HG03342 (cell line): ENCODE results near the gene SLCO2B1.

Source experiments
- ATAC-seq: cut with Tn5 transposase; IDR thresholded peaks from one replicate; pipeline ENCODE4 v1.9.1; 2021; ENCODE audit warnings: mild to moderate bottlenecking, moderate library complexity; ENCODE audit not compliant: unreplicated experiment

The SLCO2B1 gene

DNA sequence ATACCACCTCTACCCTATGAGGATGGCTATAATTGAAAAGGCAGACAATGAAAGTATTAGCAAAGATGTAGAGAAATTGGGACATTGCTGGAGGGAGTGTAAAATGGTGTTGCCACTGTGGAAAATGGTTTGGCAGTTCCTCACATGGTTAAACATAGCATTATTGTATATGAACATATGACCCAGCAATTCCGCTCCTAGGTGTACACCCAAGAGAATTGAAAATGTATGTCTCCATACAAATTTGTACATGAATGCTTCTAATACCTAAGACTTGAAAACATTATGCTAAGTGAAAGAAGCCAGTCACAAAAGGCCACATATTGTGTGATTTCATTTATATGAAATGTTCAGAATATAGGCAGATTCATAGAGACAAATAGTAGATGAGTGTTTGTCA is 10.0 kb downstream of the SLCO2B1 start:
- ATAC-seq = no peak

DNA sequence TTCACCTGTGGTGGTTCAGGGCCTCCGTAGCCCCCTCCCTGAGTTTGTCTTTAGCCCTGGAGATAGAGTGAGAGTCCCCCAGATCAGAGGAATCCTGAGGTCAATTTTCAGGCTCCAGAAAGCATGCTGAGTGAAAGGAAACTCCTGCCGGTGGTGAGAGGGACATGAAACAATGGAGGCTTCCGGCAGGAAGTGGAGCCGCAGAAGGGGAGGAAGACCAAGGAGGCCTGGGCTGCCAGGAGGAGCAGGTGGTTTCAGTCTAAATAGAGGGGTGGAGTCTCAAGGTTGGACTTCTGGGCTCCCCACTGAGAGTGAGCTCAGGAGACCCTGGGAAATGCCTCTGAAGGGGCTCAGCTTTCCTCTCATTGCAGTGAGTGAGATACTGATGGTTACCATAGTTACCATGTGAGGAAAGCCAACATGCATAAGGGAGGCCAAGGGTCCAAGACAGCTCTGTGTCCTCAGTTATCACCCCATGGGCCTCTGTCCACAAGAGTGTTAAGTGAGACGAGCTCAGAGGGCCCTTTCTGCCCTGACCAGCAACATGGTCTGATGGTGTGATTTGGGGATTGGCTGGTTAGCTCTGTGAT is 10.7 kb downstream of the SLCO2B1 start:
- ATAC-seq = no peak

DNA sequence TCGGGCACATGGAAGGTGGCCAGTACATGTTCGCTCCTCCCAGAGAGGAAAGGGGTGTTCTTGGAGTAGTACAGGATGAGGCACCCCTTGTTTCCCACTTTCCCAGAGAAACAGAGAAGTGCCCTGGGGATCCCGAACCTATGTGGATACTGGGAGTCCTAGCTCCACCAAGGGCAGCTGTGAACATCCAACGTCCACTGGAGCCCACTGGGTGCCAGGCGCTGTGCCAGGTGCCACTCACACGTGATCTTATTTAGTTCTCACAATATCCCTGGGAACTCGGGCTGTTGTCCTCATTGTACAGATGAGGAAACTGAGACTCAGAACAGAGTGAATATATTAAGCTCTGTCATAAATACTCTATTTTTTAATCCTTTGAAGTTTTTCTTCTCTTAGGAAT is 12.0 kb downstream of the SLCO2B1 start:
- ATAC-seq = no peak

DNA sequence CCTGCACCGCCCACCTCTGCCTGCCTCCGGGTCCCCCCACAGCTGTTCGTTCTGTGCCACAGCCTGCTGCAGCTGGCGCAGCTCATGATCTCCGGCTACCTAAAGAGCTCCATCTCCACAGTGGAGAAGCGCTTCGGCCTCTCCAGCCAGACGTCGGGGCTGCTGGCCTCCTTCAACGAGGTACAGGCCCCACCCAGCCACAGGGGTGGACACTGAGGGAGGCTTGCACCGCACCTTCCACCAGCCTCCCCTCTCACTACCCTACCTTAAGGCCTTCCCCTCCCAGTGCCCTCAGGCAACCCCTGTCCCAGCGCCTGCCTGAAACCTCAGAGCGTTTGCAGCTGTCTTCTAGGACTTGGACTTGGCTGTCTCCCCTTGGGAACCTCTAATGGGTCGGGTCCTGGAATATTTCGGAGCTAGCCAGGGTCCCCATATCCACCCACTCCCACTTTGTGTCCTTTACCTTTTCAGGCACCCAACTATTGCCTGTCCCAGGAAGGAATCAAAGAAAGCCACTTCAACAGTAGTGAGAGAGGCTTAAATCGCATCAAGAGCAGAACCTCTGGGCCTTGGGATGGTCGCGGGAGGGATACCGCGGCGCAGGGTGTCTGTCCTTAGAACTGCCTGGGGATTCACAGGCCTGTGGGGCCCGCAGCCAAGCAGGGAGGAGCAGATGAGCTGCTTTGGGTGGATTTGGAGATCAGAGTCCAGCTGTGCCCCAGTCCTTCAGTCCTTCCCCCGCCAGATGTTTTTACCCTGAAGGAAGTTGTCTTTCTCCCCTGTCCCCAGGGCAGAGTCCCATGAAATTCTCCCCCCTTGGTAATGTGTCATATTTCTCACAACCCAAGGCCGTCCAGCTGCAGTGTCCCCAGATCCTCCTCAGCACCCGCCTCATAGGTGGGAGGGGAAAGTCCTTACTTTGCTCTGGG is 13.3 kb downstream of the SLCO2B1 start:
- ATAC-seq = no peak

DNA sequence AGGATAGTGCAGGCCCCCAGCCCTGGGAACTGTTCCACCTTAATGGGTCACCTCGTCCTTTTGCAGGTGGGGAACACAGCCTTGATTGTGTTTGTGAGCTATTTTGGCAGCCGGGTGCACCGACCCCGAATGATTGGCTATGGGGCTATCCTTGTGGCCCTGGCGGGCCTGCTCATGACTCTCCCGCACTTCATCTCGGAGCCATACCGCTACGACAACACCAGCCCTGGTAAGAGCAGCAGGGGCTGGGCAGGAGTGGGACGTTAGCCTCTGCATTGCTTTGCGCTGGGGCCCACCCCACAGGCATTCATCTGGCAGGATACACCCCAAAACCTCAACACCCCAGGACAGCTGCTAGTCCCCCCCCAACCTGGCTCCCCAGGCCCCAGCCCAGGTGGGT is 14.8 kb downstream of the SLCO2B1 start:
- ATAC-seq = no peak

DNA sequence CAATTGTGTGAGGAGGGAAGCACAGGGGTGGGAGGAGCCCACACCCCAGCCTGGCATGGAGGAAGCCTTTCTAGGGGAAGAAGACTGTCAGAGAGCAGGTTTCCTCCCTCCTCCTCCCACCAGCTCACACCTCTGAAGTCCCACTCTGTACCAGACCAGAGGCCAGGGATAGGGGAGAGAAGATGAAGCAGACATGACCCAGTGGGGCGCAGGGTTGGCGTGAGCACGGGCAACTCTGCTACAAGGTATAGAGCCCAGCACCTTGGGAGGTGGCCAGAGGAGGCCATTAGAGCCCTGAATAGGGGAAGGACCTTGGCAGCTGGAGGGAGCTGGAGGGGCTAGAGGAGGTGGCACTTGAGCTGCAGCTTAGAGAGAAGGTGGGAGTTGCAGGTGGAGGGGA is 15.9 kb downstream of the SLCO2B1 start:
- no peak for ATAC-seq

DNA sequence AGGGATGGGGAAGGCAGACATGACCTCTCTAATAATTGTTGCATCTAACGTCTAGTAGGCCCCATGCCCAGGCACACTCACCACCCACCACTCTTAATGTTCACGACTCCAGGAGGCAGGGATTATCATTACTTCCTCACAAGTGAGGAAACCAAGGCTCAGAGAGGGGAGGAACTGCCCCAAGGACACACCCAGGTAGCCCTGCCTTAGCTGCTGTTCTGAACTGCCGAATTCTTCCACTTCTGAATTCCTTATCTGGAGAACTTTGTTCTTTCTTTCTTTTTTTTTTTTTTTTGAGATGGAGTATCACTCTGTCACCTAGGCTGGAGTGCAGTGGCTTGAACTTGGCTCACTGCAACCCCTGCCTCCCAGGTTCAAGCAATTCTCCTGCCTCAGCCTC is 16.7 kb downstream of the SLCO2B1 start:
- ATAC-seq = no peak

DNA sequence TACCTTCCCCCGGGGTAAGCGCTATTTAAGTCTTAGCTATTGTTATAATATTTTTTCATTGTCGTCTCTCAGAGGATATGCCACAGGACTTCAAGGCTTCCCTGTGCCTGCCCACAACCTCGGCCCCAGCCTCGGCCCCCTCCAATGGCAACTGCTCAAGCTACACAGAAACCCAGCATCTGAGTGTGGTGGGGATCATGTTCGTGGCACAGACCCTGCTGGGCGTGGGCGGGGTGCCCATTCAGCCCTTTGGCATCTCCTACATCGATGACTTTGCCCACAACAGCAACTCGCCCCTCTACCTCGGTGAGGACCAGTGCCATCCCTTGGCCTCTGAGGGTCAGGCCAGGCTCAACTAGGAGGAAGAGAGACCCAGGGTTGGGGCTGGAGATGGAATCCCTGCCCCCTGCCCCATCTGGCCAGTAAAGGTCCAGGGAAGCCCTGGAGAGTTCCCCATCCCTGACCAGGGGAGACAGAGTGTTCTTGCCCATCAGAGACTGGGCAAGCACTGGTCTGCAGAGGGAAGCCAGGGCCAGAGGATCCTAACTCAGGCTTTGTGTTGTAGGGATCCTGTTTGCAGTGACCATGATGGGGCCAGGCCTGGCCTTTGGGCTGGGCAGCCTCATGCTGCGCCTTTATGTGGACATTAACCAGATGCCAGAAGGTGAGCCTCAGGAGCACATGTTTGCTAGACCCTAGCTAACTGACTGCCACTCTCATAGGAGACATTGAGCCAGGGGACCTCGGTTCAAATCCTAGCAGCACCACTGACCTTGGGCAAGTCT is 18.4 kb downstream of the SLCO2B1 start:
- ATAC-seq = no peak

DNA sequence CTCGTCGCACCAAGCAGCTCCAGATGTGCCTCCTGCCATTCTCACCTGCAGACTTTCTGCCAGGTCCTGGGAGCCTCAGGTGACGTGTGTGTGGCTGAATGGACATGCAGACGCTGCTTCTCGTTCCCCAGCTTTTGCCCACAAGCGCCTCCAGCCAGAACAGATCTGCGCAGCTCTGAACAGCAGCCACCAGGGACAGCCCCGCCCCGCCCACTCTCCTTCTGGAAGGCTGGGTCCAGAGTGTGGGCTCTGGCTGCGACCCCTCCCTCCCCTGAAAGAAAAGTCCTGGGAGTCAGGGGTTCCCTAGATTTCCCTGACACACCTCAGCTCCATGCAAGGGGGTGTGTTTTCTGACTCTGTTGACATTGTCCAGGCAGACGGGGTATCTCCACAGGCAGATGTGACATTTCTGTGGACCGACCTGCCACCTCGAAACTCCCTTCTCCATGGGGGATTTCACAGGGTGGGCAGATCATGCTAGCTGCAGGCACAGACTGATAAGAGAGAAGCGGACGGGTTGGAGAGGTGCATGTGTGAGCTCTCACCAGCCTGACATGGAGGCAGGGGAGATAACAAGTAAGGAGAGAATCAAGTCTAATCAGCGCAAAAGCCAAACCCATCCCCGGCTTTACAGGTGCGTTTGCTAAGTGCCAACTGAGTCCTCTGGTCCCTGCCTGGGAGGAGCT is 19.8 kb downstream of the SLCO2B1 start:
- no peak for ATAC-seq

DNA sequence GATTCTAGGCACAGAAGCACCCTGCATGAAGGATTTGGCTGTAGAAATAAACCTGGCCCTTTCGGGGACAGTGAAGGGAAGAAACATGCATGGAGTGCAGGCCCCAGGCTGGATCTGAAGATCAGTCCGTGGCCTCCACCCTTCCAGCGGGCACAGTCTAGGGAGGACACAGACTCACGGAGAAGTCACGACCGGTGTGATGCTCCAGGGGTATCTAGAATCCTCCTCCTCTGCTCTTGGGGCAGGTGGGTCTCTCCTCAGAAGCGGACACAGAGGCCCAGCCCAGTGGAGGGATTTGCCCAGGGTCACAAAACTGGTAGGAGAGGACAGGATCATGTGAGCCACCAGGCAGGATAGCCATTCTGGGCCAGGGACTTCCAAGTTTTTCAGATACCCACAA is 22.4 kb downstream of the SLCO2B1 start:
- no peak for ATAC-seq

DNA sequence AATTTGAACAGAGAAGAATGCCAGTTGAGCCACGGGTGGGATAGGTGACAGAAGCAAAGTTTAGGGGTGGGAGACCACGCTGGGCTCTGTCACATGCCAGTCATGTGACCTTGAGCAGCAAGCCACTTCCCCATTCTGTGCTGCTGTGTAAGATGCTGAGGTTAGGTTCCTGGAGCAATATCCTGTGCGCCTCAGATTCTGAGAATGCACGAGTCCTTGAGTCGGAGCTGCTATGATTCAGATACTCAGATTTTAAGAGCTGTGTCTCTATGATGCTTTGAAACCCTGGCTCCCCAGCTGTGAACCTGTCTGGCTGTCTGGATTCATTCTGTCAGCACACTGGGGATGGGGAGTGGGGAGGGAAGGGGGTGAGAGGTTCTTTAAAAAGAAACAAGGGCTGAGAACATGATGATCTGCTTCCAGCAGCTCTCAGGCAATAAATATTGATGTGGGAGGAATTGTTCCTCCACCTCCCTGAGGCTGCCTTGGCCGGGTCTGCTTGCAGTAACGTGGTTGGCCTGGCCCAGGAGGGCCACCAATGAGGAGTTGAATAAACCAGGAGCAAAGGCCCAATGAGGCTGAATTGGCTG is 24.0 kb downstream of the SLCO2B1 start:
- ATAC-seq = no peak

DNA sequence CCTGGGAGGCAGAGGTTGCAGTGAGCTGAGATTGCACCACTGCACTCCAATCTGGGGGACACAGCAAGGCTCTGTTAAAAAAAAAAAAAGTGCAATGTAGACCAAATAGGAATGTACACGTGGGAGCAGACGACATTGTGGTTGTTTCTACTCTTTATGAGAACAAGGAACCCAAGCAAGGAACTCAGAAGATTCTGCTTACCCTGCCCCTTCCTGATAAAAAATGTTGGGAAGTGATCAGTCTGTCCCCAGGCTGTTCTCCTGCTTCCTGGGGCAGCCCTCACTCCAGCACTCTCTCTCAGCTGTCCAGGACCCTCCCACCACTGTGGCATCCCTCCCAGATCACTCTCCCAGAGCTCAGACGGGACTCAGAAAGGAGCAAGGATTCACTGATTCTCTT is 31.8 kb downstream of the SLCO2B1 start:
- ATAC-seq = no peak

DNA sequence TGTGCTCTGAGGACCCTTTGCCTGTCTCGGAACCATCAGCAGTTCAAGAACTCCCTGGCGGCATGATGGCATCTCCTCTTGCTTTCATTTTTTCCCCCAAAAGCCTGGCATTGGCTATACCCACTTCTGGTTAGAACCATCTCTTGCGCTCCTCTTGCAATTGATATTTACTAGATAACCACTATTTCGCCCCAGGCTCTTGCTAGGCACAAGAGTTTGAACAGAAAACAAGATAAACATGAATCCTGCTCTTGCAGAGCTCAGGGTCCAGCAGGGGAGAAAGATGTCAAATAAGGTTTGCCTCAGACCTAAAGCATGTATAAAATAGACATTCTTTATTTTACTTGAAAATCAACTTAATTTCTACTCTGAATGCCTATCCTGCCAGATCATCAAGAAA is 33.1 kb downstream of the SLCO2B1 start:
- ATAC-seq = no peak

DNA sequence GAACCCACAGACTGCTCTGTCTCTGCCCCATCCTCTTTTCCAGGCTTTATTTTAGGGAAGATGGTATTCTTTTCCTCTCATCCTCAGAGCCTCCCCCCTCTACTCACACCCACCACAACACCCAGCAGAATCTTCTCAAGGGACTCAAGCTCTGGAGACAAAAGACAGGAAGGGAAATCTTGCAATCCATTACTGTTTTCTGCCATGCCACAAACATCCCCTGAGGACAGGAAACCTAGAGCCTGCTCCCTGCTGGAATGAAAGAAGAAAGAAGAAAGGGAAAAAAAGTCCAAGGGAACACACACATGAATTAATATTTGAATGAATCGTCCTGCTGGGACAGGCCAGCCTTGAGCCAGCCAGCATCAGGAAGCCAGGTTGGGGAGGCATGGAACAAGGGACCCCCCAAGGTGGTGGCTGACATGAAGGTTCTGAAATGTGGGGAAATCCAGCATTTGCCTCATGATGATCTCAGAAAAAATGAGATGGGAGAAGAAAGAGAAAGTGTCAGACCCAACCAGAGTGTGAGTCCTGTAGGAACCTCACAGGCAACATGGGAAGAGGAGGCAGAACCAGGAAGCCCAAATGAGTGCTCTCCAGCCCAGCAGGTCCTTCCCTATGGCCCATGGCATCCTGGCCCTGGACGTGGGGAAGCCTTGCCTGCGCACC is 34.0 kb downstream of the SLCO2B1 start:
- ATAC-seq = no peak

DNA sequence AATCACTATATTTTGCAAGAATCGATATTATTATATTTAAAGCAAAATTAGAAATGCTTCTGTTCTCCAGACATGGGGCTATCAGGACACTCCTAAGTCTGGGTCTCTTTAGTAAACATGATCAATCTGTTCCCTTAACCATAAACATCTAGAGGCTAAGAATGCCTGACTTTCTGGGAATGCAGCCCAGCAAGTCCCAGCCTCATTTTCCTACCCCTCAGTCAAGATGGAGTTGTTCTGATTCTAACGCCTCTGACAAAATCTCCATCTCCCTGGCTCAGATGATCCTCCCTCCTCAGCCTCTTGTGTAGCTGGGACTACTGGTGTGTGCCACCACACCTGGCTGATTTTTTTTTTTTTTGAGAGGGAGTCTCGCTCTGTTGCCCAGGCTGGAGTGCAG is 35.0 kb downstream of the SLCO2B1 start:
- no peak for ATAC-seq

DNA sequence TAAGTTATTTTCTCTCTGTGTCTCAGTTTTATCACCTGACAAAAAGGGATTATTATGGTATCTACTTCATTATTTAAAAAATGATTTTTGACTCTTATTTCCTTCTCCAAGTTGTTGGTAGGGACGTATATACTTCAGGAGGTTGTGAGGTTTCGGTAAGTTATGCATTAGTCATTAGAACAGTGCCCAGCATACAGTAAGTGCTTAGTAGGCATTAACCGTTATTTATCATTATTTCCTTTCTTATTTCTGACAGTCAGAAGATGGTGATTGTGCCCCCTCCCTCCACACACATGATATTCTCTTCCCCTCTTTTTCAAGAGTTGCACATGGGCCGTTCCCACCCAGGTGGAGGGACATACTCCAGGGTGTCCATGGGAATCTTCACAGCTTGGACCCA is 36.1 kb downstream of the SLCO2B1 start:
- no peak for ATAC-seq

DNA sequence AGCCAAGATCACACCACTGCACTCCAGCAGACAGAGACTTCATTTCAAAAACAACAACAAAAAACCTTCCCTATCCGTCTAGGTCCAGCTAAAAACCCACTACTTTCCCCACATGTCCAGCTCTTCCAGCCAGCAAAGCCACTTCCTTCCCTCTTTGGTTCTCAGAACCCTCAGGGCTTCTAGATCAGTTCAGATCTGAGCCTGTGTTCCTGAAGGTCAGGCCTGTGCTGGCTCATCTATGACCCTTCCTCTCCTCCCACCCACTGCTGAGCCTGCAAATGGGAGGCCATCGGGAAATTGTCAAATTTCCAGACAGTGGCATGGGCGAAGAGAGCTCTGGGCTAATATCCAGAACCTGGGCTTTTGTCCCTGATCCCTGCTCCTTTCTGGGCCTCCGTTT is 37.8 kb downstream of the SLCO2B1 start:
- ATAC-seq = no peak

DNA sequence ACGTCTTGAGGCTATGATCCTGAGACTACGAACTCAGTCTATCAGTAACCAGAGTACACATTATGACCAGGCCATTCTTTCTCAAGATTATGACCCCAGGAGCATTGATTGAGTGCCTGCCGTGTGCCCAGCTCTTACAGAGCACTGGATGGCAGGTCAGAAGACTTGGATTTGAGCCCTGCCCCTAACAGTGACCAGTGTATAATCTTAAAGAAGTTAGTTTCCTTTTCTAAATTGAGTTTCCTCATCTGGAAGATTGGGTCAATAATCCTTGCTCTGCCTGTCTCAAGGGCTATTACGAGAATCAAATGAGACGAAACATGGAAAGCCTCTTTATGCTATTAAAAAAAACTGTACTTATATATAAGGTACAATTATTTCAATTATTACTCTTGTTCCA is 38.2 kb downstream of the SLCO2B1 start:
- no peak for ATAC-seq

DNA sequence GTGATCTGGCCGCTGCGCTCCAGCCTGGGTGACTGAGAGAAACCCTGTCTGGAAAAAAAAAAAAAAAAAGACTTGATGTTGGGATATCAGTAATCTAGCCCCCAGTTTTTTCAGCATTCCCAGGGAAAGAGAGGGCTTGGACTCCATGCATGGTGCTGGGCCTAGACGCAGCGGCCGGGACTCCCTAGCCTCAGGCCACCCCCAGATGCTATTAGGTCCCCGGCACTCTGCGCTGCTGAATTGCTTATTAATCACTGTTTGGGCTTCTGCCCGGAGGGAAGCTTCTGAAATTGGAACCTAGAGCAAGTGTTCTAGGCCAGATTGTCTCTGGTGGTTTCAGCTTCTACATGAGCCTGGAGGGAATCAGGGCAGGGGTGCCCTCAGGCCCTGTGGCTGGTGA is 39.0 kb downstream of the SLCO2B1 start:
- ATAC-seq = no peak

DNA sequence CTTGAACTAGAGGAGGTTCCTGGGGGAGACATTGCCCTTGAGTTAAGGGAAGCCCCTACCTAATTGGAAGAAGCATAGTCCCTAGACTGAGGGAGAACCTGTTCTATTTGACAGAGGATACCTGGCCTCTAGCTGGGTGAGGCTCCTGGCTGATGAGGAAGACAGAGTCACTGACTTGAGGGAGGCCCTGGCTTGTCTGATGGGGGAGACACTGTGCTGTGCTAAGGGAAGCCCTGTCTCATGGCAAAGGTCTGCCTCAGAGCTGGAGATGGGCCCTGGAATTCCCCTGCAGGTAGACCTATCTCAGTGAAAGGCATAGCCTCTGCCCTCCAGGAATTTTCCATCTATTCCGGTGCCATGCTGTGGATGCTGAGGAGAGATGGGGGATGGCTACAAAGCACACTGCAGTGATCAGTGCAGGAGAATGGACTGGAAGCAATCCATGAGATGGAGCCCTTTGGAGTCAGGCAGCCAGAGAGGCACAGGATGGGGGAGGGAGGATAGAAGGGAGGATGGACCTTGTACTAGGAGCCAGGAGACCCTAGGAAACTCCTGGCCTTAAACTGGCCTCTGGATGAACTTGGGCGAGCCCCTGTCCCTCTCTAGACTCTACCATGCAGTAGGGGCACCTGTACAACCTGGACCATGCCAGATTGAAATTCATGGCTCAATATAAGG is 39.9 kb downstream of the SLCO2B1 start:
- no peak for ATAC-seq
